Vagina (tissue), 2 donors: Measurements from ENCODE around the gene HDAC10.

ENCODE experiments used
- POLR2A ChIP-seq, 2 donors: fragments of 450-650 bp; IDR thresholded peaks; one replicate each; pipeline ENCODE4 v1.6.1; 2017; ENCODE audit warnings: antibody characterized with exemption in 2 of 2, mild to moderate bottlenecking in 2 of 2, moderate library complexity in 2 of 2
- TF ChIP-seq, protein P1 (sequence below), 3 experiments: fragments of 450-650 bp in 2 of 3; fragments of 200-600 bp in 1 of 3; sonication (generic) in 1 of 3; IDR thresholded peaks; one replicate each; pipeline ENCODE4 v1.5.1; 2017 to 2019; ENCODE audit warnings: antibody characterized with exemption in 3 of 3, mild to moderate bottlenecking in 2 of 3, moderate library complexity in 2 of 3

DNA sequence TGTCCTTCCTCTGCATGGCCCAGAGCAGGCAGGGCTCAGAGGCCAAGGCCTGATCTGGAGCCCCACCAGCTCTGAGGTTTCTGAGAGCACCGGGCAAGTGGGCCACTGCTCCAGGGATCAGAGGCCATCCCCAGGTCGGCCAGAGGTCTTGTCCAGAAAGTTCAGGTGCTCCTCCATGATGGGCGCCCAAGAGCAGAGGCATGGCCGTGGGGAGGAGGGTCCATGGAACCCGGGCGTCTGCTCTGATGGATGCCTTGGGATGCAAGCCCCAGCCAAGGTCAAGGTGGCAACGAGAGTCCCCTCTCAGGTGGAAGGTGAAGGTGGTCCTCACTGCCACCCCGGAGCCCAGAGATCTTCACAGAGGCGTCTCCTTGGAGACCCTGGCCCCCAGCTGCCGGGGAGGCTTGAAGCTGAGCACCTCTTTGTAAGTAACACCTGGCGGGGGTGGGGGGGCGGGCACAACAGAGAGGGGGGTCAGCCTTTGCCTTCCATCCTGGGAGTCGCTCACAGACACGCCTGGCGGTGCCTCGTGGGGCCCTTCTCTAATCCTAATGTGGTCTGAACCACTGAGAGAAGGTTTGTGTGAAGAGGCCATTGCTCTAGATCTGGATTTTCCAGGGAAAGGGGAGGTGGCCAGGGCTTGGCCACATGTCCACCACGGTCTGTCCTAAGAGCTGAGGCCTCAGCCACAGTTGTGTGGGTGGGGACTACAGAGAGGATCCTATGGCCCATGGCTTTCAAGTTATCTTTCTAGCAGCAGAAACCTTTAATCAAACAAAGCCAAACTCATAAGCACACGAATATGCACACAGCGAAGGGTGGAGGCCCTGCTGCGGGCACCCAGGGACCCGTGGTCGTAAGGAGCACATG, 2.2 kb upstream of the HDAC10 start:
- TF ChIP-seq, protein P1, sequence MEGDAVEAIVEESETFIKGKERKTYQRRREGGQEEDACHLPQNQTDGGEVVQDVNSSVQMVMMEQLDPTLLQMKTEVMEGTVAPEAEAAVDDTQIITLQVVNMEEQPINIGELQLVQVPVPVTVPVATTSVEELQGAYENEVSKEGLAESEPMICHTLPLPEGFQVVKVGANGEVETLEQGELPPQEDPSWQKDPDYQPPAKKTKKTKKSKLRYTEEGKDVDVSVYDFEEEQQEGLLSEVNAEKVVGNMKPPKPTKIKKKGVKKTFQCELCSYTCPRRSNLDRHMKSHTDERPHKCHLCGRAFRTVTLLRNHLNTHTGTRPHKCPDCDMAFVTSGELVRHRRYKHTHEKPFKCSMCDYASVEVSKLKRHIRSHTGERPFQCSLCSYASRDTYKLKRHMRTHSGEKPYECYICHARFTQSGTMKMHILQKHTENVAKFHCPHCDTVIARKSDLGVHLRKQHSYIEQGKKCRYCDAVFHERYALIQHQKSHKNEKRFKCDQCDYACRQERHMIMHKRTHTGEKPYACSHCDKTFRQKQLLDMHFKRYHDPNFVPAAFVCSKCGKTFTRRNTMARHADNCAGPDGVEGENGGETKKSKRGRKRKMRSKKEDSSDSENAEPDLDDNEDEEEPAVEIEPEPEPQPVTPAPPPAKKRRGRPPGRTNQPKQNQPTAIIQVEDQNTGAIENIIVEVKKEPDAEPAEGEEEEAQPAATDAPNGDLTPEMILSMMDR (IDR thresholded peaks at IDR 0.05), result no peak
- TF ChIP-seq POLR2A (IDR thresholded peaks at IDR 0.05), result no peak
